T-helper 2 cell (primary cell): ENCODE measurements around the gene DHDH.

Experiments
- DNase-seq, 5 experiments: peaks; one replicate each; pipeline versions ENCODE4 v3.0.0 to v3.0.0-alpha.2; 2012 to 2022

Gene DHDH

DNA sequence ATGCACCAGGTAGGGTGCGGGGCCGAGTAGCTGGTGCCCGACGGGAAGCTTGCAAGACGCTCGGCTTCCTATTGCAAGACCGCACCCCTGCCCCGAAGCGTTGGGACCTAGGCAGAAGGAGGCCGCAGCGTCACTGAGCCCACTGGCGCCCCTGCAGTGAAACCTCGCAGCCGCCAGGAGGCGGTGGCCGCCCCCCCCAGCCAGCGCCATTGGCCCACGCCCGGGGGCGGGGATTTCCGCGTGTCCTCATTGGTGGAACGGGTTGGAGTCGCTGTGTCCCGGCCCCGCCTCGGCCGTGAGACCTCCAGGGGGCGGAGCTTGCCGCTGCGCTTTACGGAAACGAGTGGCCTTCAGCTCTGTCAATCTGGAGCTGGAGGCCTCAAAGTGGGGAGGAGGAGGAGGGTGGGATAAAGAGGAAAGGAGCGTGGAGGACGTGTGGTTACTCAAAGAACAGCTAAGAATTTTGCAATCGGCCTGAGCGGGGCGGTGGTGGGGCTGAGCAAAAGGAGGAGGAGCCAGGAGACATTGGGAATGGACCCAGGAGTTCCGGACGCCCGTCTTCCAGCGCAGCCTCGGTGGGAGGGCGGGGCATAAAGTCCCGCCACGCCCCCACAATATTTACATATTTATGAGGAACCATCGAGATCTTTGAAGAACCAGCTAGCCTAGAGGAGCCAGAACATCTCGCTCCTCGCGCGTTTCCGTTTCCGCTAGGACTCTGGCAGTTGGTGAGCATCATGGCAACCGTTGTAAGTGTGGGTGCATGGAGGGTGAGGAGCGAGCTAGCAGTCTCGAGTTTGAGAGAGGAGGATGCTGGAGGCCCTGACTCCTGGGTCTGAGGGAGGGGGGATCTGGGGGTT lies 59.9 kb downstream of the DHDH start, which contains the start of the genes GYS1 and RUVBL2:
Gene GYS1, minus strand, starts transcription at position 135 of the 860 bp plus-strand sequence. CDS start 197 bp downstream, outside the sequence.
Gene RUVBL2, plus strand, starts transcription at position 713 of the 860 bp plus-strand sequence. Its CDS starts 25 bp downstream, at position 738.
- DNase-seq, result peak; percentile 98 to 100 (median 99)

DNA sequence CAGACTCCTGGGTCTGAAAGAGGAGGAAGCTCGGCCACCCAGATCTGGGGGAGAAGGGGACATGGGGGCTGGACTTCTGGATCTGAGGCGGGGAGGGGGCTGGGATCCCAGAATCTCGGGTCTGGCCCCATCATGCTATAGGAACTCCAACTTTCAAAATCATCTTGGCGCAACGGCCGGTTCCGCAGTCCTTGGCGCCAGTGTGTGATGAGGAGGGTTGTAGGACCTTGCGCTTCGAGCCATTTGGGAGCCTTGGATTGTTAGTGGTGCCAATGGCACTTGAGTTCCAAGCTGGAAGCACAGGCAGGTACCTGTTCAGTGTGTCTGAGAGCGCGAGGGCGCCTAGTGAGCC lies 60.5 kb downstream of the DHDH start:
- no peak for DNase-seq
